ENCODE data around the gene TBCA.

TBCA gene

DNA sequence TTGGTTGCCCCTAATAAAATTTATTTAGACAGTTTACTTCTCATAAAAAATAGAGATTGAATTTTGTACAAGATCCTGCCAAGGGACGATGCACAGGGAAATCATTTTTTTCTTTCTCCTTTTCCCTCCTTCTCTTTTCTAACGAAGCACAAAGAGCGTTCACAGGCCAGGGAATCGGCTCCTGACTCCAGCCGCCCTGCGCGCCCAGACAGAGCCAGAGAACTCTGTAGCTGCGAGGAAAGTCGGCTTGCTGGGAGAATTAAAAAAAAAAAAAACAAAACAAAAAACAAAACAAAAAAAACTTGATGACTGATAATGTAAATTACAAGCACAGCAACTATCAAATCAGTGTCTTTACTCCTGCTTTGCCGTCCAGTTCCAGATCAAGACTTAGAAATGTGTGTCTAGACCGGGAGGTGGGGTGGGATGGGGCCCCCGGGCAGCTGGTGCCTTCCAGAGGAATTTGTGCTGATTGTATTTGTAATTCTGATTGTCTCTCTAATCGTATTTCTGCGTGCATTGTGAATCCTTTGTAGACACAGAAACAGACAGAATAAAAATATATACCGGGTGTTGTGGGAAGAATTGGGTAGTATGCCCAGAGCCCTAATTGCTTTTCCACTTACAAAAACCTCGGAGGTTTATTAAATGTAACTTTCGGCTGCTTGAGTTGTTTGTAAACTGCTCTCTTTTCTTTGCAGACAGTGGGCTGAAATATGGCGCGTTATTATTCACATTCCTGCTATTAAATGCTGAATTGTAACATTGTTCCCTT lies 134.0 kb downstream of the TBCA start:
- no peak for DNase-seq

DNA sequence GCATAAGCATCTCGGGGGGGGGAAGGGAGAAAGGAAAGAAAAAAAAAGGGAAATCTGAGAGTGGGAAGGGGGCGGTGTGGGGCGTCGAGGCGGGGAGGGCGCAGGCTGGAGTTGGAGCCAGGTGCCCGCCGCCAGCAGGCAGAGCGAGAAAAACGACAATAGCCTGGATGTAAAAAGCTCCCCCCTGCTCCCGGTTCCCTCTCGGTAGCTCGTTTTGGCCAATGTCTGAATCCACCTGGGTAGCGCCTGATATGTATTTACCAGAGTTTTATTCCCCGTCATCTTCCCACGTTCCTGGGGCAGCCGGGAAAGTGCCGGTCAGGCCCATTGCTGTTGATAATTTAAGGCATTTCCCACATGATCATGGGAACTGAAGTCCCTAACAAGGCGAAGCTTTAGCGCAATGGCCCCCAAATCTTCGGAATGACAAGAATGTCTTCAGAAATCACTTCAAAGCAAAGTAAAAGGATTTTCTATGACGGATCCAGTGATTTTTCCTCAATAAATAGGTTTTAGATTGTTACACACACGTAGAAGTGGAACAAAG lies 134.7 kb downstream of the TBCA start:
- DNase-seq = no peak

Data from activated CD4-positive, alpha-beta T cell treated with anti-CD3 and anti-CD28 coated beads for 48 hours (primary cell).